Measurements from ENCODE around the gene CC2D2A.

CC2D2A gene

GRCh38 chr4:15451866-15452765, 17.6 kb upstream of the CC2D2A start:
- Histone ChIP-seq H3K27ac (no peak overlapping the region), H3K4me1 (ENCODE audit: control insufficient read depth in 1 of 2, insufficient read depth in 1 of 2, low read depth in 1 of 2, low read length in 1 of 2) (peaks cover 23 to 26% of the 10 kb centered on the region in 2 experiments), H3K27me3 (no peaks in the 10 kb centered on the region), H3K4me3 (ENCODE audit: low read depth in 1 of 2, low read length in 1 of 2) (no peak overlapping the region), H3K36me3 (no peaks in the 10 kb centered on the region), H3K9me3 (no peaks in the 10 kb centered on the region)
- no peak for TF ChIP-seq CTCF (IDR thresholded peaks at IDR 0.05)

- H3K4me1 ChIP-seq (ENCODE audit: control insufficient read depth in 1 of 2, insufficient read depth in 1 of 2, low read depth in 1 of 2, low read length in 1 of 2): peaks cover 23 to 24% of the 10 kb centered on the region in 2 experiments
- TF ChIP-seq CTCF (IDR thresholded peaks at IDR 0.05): no peak
These were observed 14.4 kb upstream of the CC2D2A start for GRCh38 chr4:15455290-15455689.

DNA sequence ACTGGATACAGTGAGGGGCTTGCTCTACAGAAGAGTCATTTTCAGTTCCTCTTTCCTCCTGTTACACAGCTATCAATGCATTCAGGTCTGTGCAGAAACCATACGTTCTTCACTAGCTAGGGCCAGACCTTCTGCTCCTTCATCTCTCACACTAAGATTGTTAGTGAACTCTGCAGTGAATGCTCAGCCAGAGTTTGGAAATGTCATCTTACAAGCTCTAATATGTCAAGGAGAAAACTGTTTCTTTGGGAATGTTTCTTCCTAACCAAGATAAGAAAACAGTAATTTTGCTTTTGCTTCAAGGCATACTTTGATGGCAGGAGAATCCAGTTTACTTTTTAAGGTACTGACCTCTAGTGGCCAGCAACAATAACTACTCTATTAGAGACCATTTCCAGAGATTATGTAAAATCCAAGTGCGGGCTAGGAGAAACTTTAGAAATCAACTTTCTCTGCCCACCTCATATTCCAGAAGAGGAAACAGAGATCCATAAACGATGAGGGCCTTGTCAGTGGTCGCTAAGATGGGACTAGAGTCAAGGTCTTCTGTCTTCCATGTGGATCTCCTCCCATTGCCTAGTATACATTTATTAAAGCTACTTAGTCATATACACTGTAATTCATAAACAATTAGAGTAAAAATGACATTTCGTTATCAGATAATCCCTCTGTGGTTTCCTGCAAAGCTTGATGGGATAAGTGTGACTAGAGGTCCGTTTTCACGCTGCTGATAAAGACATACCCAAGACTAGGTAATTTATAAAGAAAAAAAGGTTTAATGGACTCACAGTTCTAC, 12.1 kb upstream of the CC2D2A start:
- peak; percentile 66 for TF ChIP-seq CTCF (IDR thresholded peaks at IDR 0.05)
- Histone ChIP-seq H3K36me3 (no peaks in the 10 kb centered on the region), H3K27me3 (no peaks in the 10 kb centered on the region), H3K4me3 (ENCODE audit: low read depth in 1 of 2, low read length in 1 of 2) (no peak overlapping the region), H3K4me1 (ENCODE audit: control insufficient read depth in 1 of 2, insufficient read depth in 1 of 2, low read depth in 1 of 2, low read length in 1 of 2) (peaks cover 7 to 10% of the 10 kb centered on the region in 2 experiments), H3K9me3 (no peaks in the 10 kb centered on the region), H3K27ac (peak overlapping the region; percentile 37)

More at GRCh38 chr4:15455290-15455689, 14.4 kb upstream of the CC2D2A start:
- no peaks in the 10 kb centered on the region for H3K9me3 ChIP-seq
- H3K27ac ChIP-seq: no peak overlapping the region
- no peaks in the 10 kb centered on the region for H3K27me3 ChIP-seq
- no peaks in the 10 kb centered on the region for H3K36me3 ChIP-seq
- H3K4me3 ChIP-seq (ENCODE audit: low read depth in 1 of 2, low read length in 1 of 2): no peak overlapping the region

DNA sequence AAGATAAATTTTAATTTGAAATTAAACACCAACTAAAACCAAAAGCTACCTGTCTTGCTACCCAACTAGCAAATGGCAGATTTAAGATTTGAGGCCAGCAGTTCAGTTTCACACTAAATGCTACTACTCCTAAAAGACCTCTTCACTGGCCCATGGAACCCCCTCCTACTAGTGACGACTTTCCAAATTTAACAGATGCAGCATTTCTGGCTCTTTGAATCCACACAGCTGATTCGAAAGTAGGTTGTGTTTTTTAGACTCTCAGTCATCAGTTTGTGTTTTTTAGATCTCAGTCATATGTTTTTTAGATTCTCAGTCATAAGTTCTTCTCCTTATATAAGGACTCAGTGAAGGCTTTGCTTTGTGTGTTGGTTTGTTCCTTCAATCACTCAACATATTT, 11.1 kb upstream of the CC2D2A start:
- no peaks in the 10 kb centered on the region for H3K9me3 ChIP-seq
- H3K27me3 ChIP-seq: no peaks in the 10 kb centered on the region
- TF ChIP-seq CTCF (IDR thresholded peaks at IDR 0.05): no peak
- H3K36me3 ChIP-seq: no peaks in the 10 kb centered on the region
- H3K27ac ChIP-seq: no peak overlapping the region
- no peak overlapping the region for H3K4me3 ChIP-seq (ENCODE audit: low read depth in 1 of 2, low read length in 1 of 2)
- H3K4me1 ChIP-seq (ENCODE audit: control insufficient read depth in 1 of 2, insufficient read depth in 1 of 2, low read depth in 1 of 2, low read length in 1 of 2): peaks cover 7 to 10% of the 10 kb centered on the region in 2 experiments

DNA sequence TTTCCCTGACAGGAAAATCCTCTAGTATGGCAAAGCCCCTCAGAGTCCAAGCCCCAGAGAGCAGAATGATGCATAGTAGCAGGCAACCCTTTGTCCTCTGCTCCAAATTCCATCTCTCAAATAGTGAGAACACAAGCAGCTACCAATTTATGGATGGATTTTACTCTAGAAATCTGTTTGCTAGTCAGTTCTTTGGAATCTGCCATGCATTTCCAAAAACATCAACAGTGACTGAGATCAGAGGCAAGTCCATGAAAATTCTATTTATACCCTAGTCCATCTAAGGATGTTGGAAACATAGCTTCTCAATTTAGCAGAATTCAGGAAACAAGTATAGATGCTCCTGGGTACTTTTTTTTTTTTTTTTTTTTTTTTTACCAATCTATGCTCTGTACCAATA, 10.0 kb upstream of the CC2D2A start:
- H3K9me3 ChIP-seq: no peaks in the 10 kb centered on the region
- no peaks in the 10 kb centered on the region for H3K36me3 ChIP-seq
- no peak overlapping the region for H3K27ac ChIP-seq
- H3K4me1 ChIP-seq (ENCODE audit: control insufficient read depth in 1 of 2, insufficient read depth in 1 of 2, low read depth in 1 of 2, low read length in 1 of 2): peaks cover 7 to 10% of the 10 kb centered on the region in 2 experiments
- TF ChIP-seq CTCF (IDR thresholded peaks at IDR 0.05): no peak
- H3K4me3 ChIP-seq (ENCODE audit: low read depth in 1 of 2, low read length in 1 of 2): no peak overlapping the region
- H3K27me3 ChIP-seq: no peaks in the 10 kb centered on the region

Measured in neutrophil (primary cell).